GM23338 (cell line): Measurements from ENCODE around the gene HSPB2. TPM values are rescaled to one million over a fixed set of nuclear protein-coding genes. Genes with fewer than 3 reads are reported as not detected.

Source experiments
- ATAC-seq: fragments of 200-7000 bp; cut with Tn5 transposase; 3 replicates; pipeline ENCODE4 v1.9.1; 2020
- DNase-seq: peaks from one replicate; pipeline ENCODE4 v3.0.0-alpha.2; 2015; ENCODE audit warnings: low spot score
- H2AFZ ChIP-seq: fragments of 200-600 bp; sonication (generic); 2 replicates; pipeline ENCODE4 v1.8.0; 2016; ENCODE audit warnings: antibody characterized with exemption, mild to moderate bottlenecking, moderate library complexity
- H3F3A ChIP-seq: fragments of 200-600 bp; sonication (generic); replicated peaks from 2 replicates; pipeline ENCODE4 v1.8.0; 2017; ENCODE audit warnings: antibody characterized with exemption, mixed run types, low read depth
- H3K27ac ChIP-seq: fragments of 200-600 bp; sonication (generic); 2 replicates; pipeline ENCODE4 v1.6.1; 2016; ENCODE audit warnings: low read depth
- H3K27me3 ChIP-seq: fragments of 200-600 bp; sonication (generic); 2 replicates; pipeline ENCODE4 v1.8.0; 2016; ENCODE audit warnings: mild to moderate bottlenecking, mixed run types, moderate library complexity; ENCODE audit not compliant: insufficient read depth
- H3K36me3 ChIP-seq: fragments of 200-600 bp; sonication (generic); 2 replicates; pipeline ENCODE4 v1.8.0; 2016; ENCODE audit warnings: mild to moderate bottlenecking; ENCODE audit not compliant: insufficient read depth
- H3K4me1 ChIP-seq: fragments of 200-600 bp; sonication (generic); 2 replicates; pipeline ENCODE4 v1.8.0; 2016; ENCODE audit warnings: mild to moderate bottlenecking, moderate library complexity; ENCODE audit not compliant: insufficient read depth
- H3K4me2 ChIP-seq: fragments of 200-600 bp; sonication (generic); 2 replicates; pipeline ENCODE4 v1.7.1; 2017; ENCODE audit warnings: mixed run types
- H3K4me3 ChIP-seq: fragments of 200-600 bp; sonication (generic); 2 replicates; pipeline ENCODE4 v1.6.1; 2016; ENCODE audit warnings: mixed run types
- H3K79me2 ChIP-seq: fragments of 200-600 bp; sonication (generic); replicated peaks from 2 replicates; pipeline ENCODE4 v1.8.0; 2017; ENCODE audit warnings: mild to moderate bottlenecking; ENCODE audit not compliant: insufficient read depth
- H3K9me2 ChIP-seq: fragments of 200-600 bp; sonication (generic); 2 replicates; pipeline ENCODE4 v1.8.0; 2017; ENCODE audit not compliant: insufficient read depth
- H4K20me1 ChIP-seq: fragments of 200-600 bp; sonication (generic); replicated peaks from 2 replicates; pipeline ENCODE4 v1.8.0; 2017; ENCODE audit warnings: mild to moderate bottlenecking; ENCODE audit not compliant: insufficient read depth
- H3K27ac Mint-ChIP-seq: 2 replicates; pipeline ENCODE4 v1.8.0; 2020; ENCODE audit warnings: inconsistent platforms, mild to moderate bottlenecking, moderate library complexity, mixed read lengths
- H3K27me3 Mint-ChIP-seq: 3 replicates; pipeline ENCODE4 v1.8.0; 2022; ENCODE audit warnings: low read depth, mild to moderate bottlenecking, moderate library complexity, mixed read lengths, inconsistent platforms; ENCODE audit not compliant: insufficient read depth, poor library complexity
- H3K36me3 Mint-ChIP-seq: 3 replicates; pipeline ENCODE4 v1.8.0; 2021; ENCODE audit warnings: low read depth, mild to moderate bottlenecking, inconsistent platforms, moderate library complexity, mixed read lengths
- H3K4me1 Mint-ChIP-seq: 3 replicates; pipeline ENCODE4 v1.8.0; 2020; ENCODE audit warnings: mild to moderate bottlenecking, inconsistent platforms, mixed read lengths
- H3K4me3 Mint-ChIP-seq: 3 replicates; pipeline ENCODE4 v1.8.0; 2021; ENCODE audit warnings: moderate library complexity, mild to moderate bottlenecking, inconsistent platforms, mixed read lengths
- H3K9me3 Mint-ChIP-seq: 3 replicates; pipeline ENCODE4 v1.8.0; 2020; ENCODE audit warnings: moderate library complexity, mild to moderate bottlenecking, inconsistent platforms, mixed read lengths
- CREB1 ChIP-seq: fragments of 250-450 bp; sonication (Bioruptor Pico); IDR thresholded peaks from 2 replicates; pipeline ENCODE4 v1.5.0; 2020; ENCODE audit warnings: low read depth, mild to moderate bottlenecking, moderate library complexity
- ETS1 ChIP-seq: IDR thresholded peaks from 2 replicates; pipeline ENCODE4 v1.6.1; 2016; ENCODE audit warnings: antibody characterized with exemption
- ZNF331 ChIP-seq: fragments of 250-450 bp; sonication (Bioruptor Pico); IDR thresholded peaks from 2 replicates; pipeline ENCODE4 v1.5.0; 2020; ENCODE audit warnings: low read depth, mild to moderate bottlenecking, moderate library complexity
- polyA plus RNA-seq: library from polyadenylated mRNA; unstranded; fragments of >200 nt; fragmentation: Nextera tagmentation; extraction: Ambion mirVana; gene quantifications from 2 replicates; pipeline ENCODE4 v1.2.1, GENCODE V29; 2016
- total RNA-seq: library from RNA; depleted of rRNA; stranded (reverse); fragments of >200 nt; shearing (Covaris generic); gene quantifications from 2 replicates; pipeline ENCODE4 v1.2.3, GENCODE V29; 2014
- TF ChIP-seq, protein P1 (sequence below): fragments of 250-450 bp; sonication (Bioruptor Pico); IDR thresholded peaks from 2 replicates; pipeline ENCODE4 v1.5.0; 2020; ENCODE audit warnings: mild to moderate bottlenecking, moderate library complexity

The HSPB2 gene
- total and polyA plus RNA-seq, 2 experiments from 2014 or later: 1.0 to 2.6 TPM

GRCh38 chr11:111909378-111909777 is 3.2 kb upstream of the HSPB2 start:
- H3K27me3 ChIP-seq: no peaks in the 10 kb centered on the region
- H2AFZ ChIP-seq: no peak overlapping the region
- H3K4me1 ChIP-seq: peaks cover 21% of the 10 kb centered on the region
- ATAC-seq (no peak), DNase-seq (no peak)
- H3K4me3 Mint-ChIP-seq: no peak overlapping the region
- H3K4me1 Mint-ChIP-seq: peaks cover 29% of the 10 kb centered on the region
- TF ChIP-seq CREB1 (CRISPR knock-in tag) (no peak), ZNF331 (CRISPR knock-in tag) (no peak), ETS1 (no peak)
- TF ChIP-seq, protein P1, sequence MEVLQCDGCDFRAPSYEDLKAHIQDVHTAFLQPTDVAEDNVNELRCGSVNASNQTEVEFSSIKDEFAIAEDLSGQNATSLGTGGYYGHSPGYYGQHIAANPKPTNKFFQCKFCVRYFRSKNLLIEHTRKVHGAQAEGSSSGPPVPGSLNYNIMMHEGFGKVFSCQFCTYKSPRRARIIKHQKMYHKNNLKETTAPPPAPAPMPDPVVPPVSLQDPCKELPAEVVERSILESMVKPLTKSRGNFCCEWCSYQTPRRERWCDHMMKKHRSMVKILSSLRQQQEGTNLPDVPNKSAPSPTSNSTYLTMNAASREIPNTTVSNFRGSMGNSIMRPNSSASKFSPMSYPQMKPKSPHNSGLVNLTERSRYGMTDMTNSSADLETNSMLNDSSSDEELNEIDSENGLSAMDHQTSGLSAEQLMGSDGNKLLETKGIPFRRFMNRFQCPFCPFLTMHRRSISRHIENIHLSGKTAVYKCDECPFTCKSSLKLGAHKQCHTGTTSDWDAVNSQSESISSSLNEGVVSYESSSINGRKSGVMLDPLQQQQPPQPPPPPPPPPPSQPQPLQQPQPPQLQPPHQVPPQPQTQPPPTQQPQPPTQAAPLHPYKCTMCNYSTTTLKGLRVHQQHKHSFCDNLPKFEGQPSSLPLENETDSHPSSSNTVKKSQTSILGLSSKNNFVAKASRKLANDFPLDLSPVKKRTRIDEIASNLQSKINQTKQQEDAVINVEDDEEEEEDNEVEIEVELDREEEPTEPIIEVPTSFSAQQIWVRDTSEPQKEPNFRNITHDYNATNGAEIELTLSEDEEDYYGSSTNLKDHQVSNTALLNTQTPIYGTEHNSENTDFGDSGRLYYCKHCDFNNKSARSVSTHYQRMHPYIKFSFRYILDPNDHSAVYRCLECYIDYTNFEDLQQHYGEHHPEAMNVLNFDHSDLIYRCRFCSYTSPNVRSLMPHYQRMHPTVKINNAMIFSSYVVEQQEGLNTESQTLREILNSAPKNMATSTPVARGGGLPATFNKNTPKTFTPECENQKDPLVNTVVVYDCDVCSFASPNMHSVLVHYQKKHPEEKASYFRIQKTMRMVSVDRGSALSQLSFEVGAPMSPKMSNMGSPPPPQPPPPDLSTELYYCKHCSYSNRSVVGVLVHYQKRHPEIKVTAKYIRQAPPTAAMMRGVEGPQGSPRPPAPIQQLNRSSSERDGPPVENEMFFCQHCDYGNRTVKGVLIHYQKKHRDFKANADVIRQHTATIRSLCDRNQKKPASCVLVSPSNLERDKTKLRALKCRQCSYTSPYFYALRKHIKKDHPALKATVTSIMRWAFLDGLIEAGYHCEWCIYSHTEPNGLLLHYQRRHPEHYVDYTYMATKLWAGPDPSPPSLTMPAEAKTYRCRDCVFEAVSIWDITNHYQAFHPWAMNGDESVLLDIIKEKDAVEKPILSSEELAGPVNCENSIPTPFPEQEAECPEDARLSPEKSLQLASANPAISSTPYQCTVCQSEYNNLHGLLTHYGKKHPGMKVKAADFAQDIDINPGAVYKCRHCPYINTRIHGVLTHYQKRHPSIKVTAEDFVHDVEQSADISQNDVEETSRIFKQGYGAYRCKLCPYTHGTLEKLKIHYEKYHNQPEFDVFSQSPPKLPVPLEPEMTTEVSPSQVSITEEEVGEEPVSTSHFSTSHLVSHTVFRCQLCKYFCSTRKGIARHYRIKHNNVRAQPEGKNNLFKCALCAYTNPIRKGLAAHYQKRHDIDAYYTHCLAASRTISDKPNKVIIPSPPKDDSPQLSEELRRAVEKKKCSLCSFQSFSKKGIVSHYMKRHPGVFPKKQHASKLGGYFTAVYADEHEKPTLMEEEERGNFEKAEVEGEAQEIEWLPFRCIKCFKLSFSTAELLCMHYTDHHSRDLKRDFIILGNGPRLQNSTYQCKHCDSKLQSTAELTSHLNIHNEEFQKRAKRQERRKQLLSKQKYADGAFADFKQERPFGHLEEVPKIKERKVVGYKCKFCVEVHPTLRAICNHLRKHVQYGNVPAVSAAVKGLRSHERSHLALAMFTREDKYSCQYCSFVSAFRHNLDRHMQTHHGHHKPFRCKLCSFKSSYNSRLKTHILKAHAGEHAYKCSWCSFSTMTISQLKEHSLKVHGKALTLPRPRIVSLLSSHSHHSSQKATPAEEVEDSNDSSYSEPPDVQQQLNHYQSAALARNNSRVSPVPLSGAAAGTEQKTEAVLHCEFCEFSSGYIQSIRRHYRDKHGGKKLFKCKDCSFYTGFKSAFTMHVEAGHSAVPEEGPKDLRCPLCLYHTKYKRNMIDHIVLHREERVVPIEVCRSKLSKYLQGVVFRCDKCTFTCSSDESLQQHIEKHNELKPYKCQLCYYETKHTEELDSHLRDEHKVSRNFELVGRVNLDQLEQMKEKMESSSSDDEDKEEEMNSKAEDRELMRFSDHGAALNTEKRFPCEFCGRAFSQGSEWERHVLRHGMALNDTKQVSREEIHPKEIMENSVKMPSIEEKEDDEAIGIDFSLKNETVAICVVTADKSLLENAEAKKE (CRISPR knock-in tag): no peak
- H3K4me3 ChIP-seq: no peak overlapping the region
- no peaks in the 10 kb centered on the region for H3F3A ChIP-seq
- no peaks in the 10 kb centered on the region for H3K36me3 ChIP-seq
- H3K9me2 ChIP-seq: no peaks in the 10 kb centered on the region
- H3K9me3 Mint-ChIP-seq: no peaks in the 10 kb centered on the region; the same call in 1 of the 3 replicates
- H3K4me2 ChIP-seq: no peak overlapping the region
- peaks cover 8% of the 10 kb centered on the region for H3K27me3 Mint-ChIP-seq
- no peak overlapping the region for H3K27ac ChIP-seq
- H4K20me1 ChIP-seq: no peaks in the 10 kb centered on the region
- no peaks in the 10 kb centered on the region for H3K36me3 Mint-ChIP-seq
- H3K79me2 ChIP-seq: no peaks in the 10 kb centered on the region
- no peak overlapping the region for H3K27ac Mint-ChIP-seq
